ENCODE data around the gene OR6N1. TPM values are rescaled to one million over a fixed set of nuclear protein-coding genes. Genes with fewer than 3 reads are reported as not detected.

The OR6N1 gene
- total and polyA plus RNA-seq, 8 donors, result not detected

- Histone ChIP-seq H3K27ac (peak overlapping the region in 2 of 5 donors; percentile 46 to 61), H3K36me3 (no peaks in the 10 kb centered on the region), H3K9me3 (no peaks in the 10 kb centered on the region), H3K27me3 (no peaks in the 10 kb centered on the region), H3K4me1 (no peaks in the 10 kb centered on the region), H3K4me3 (no peak overlapping the region)
- intact Hi-C loops (cut with DNase I; ENCODE audit: low total_unique reads), result no loop called here
- 60 to 83% (median 74%) methylated on average over 1 of the region's 1 CpG for WGBS, 5 donors
- TF ChIP-seq POLR2A (IDR thresholded peaks at IDR 0.05), result no peak
- no peak for TF ChIP-seq POLR2AphosphoS5 (IDR thresholded peaks at IDR 0.05)
- no peak for TF ChIP-seq CTCF (IDR thresholded peaks at IDR 0.05)
- no peak for TF ChIP-seq EP300 (IDR thresholded peaks at IDR 0.05)
- DNase-seq, result no peak
These were observed 47.0 kb upstream of the OR6N1 start for GRCh38 chr1:158818975-158819431.

- WGBS, 5 donors, result 76 to 89% (median 78%) methylated on average over 1 of the region's 1 CpG
- H3K27ac ChIP-seq, result peak overlapping the region in 2 of 5 donors; percentile 46 to 61
These were observed 46.6 kb upstream of the OR6N1 start for GRCh38 chr1:158818560-158818959.

GRCh38 chr1:158814970-158815369 is 43.0 kb upstream of the OR6N1 start:
- no peaks in the 10 kb centered on the region for H3K9me3 ChIP-seq
- no peak for TF ChIP-seq EP300 (IDR thresholded peaks at IDR 0.05)

More at GRCh38 chr1:158818560-158818959, 46.6 kb upstream of the OR6N1 start:
- no peaks in the 10 kb centered on the region for H3K4me1 ChIP-seq
- H3K9me3 ChIP-seq, result no peaks in the 10 kb centered on the region
- intact Hi-C loops (cut with DNase I; ENCODE audit: low total_unique reads), result no loop called here
- no peaks in the 10 kb centered on the region for H3K27me3 ChIP-seq
- no peaks in the 10 kb centered on the region for H3K36me3 ChIP-seq
- H3K4me3 ChIP-seq, result no peak overlapping the region
- no peak for TF ChIP-seq POLR2AphosphoS5 (IDR thresholded peaks at IDR 0.05)
- no peak for TF ChIP-seq CTCF (IDR thresholded peaks at IDR 0.05)
- no peak for TF ChIP-seq EP300 (IDR thresholded peaks at IDR 0.05)
- DNase-seq, result no peak

GRCh38 chr1:158813164-158813563 is 41.2 kb upstream of the OR6N1 start:
- intact Hi-C loops (cut with DNase I; ENCODE audit: low total_unique reads), result no loop called here
- TF ChIP-seq POLR2A (IDR thresholded peaks at IDR 0.05), result no peak
- TF ChIP-seq EP300 (IDR thresholded peaks at IDR 0.05), result no peak
- no peak for TF ChIP-seq POLR2AphosphoS5 (IDR thresholded peaks at IDR 0.05)
- no peak for TF ChIP-seq CTCF (IDR thresholded peaks at IDR 0.05)
- WGBS, 5 donors, result 31 to 57% (median 40%) methylated on average over 3 of the region's 3 CpGs

More at GRCh38 chr1:158814970-158815369, 43.0 kb upstream of the OR6N1 start:
- H3K4me3 ChIP-seq, result no peak overlapping the region
- no peaks in the 10 kb centered on the region for H3K27me3 ChIP-seq
- intact Hi-C loops (cut with DNase I; ENCODE audit: low total_unique reads), result no loop called here
- 2 to 84% (median 81%) methylated on average over 1 of the region's 1 CpG for WGBS, 5 donors
- no peaks in the 10 kb centered on the region for H3K36me3 ChIP-seq
- DNase-seq, result no peak
- no peaks in the 10 kb centered on the region for H3K4me1 ChIP-seq
- H3K27ac ChIP-seq, result no peak overlapping the region

GRCh38 chr1:158812336-158812735 is 40.3 kb upstream of the OR6N1 start:
- Histone ChIP-seq H3K9me3 (no peaks in the 10 kb centered on the region), H3K27ac (no peak overlapping the region), H3K4me1 (no peaks in the 10 kb centered on the region), H3K4me3 (no peak overlapping the region), H3K27me3 (no peaks in the 10 kb centered on the region), H3K36me3 (no peaks in the 10 kb centered on the region)
- intact Hi-C loops (cut with DNase I; ENCODE audit: low total_unique reads), result no loop called here
- DNase-seq, result no peak
- TF ChIP-seq CTCF (IDR thresholded peaks at IDR 0.05) (no peak), EP300 (IDR thresholded peaks at IDR 0.05) (no peak), POLR2A (IDR thresholded peaks at IDR 0.05) (no peak), POLR2AphosphoS5 (IDR thresholded peaks at IDR 0.05) (no peak)
- WGBS, 5 donors, result 60 to 64% (median 62%) methylated on average over 2 of the region's 2 CpGs

More at GRCh38 chr1:158813164-158813563, 41.2 kb upstream of the OR6N1 start:
- DNase-seq, result no peak
- no peaks in the 10 kb centered on the region for H3K4me1 ChIP-seq
- no peaks in the 10 kb centered on the region for H3K36me3 ChIP-seq
- no peaks in the 10 kb centered on the region for H3K27me3 ChIP-seq
- no peaks in the 10 kb centered on the region for H3K9me3 ChIP-seq
- H3K27ac ChIP-seq, result no peak overlapping the region
- H3K4me3 ChIP-seq, result no peak overlapping the region
